KOPT-K1 (cell line): ENCODE measurements around the gene SRPK1.

Experiments used
- H3K27ac ChIP-seq: fragments of 200-600 bp; sonication (generic); 2 replicates; pipeline ENCODE4 v1.5.1; 2016; ENCODE audit warnings: antibody characterized with exemption, mild to moderate bottlenecking, low read depth, low read length; ENCODE audit not compliant: poor library complexity, severe bottlenecking
- H3K36me3 ChIP-seq: fragments of 200-600 bp; sonication (generic); 2 replicates; pipeline ENCODE4 v1.5.1; 2017; ENCODE audit warnings: antibody characterized with exemption, mild to moderate bottlenecking, low read length, moderate library complexity; ENCODE audit not compliant: insufficient read depth
- H3K9me3 ChIP-seq: fragments of 200-600 bp; sonication (generic); 2 replicates; pipeline ENCODE4 v1.5.1; 2017; ENCODE audit warnings: antibody characterized with exemption, low read length, mild to moderate bottlenecking; ENCODE audit not compliant: insufficient read depth, poor library complexity, severe bottlenecking

SRPK1 gene

DNA sequence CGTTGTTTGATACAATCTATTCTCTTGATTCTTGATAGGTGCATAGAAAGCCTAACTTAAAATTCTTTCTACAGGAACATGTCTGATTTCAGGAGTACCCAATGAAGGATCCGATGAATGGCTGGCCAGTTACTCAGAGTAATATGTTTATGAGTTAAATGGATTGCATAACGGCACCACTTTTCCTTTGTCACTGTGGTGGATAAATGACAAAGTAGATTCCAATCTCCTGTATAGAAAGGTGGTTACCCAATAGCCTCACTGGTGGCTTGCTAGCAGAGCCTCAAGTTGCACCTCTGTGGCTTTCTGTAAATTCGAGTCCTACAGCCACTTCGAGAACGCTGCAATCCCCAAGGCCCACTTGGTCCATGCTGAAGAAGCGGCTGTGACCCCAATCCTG is 87.4 kb downstream of the SRPK1 start:
- peaks cover 59% of the 10 kb centered on the region for H3K36me3 ChIP-seq
- no peaks in the 10 kb centered on the region for H3K9me3 ChIP-seq
- H3K27ac ChIP-seq: no peak overlapping the region

DNA sequence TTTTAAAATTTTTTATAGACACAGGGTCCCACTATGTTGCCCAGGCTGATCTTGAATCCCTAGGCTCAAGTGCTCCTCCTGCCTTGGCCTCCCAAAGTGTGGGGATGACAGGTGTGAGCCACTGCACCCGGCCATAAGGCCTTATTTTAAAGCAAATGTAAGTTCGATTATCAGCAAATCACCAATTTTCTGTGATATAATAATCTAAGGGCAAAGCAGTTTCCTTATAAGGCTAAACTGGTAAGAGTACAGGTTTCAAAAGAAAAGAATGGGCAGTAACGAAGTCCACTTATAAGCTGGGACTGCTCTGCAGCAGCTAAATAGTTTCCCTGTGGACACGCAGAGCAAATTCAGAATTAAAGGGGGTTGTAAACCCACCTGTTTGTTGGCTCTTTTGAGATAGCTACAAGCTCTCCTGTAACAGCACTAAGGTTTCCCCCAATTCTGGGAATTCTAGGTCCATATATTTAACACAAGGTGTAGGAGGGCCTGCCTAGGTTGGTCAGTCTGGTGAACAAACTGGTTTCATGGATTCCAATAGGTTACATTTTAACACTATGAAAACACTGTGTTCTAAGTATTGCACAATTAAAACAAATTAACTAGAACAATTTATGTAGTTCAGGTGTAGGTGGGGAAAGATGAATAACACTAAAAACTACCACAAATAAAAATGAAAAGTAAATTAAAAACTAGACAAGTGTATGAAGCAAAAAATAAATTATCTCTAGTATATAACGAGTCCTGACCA is 89.5 kb downstream of the SRPK1 start:
- Histone ChIP-seq H3K36me3 (peaks cover 39% of the 10 kb centered on the region), H3K9me3 (no peaks in the 10 kb centered on the region), H3K27ac (no peak overlapping the region)

DNA sequence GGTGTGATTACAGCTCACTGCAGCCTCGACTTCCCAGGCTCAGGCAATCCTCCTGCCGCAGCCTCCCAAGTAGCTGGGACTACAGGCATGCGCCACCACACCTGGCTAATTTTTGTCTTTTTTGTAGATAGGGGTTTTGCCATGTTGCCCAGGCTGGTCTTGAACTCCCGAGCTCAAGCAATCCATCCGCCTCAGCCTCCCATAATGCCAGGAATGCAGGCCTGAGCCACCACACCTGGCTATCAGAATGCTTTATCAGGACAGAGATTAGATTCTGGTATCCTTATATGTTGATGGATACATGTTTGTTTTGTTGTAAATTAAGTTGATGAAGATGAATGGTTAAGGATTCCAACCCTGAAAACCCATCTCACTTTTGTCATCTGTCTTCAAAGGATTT is 91.6 kb downstream of the SRPK1 start:
- Histone ChIP-seq H3K36me3 (peaks cover 18% of the 10 kb centered on the region), H3K9me3 (no peaks in the 10 kb centered on the region), H3K27ac (no peak overlapping the region)

DNA sequence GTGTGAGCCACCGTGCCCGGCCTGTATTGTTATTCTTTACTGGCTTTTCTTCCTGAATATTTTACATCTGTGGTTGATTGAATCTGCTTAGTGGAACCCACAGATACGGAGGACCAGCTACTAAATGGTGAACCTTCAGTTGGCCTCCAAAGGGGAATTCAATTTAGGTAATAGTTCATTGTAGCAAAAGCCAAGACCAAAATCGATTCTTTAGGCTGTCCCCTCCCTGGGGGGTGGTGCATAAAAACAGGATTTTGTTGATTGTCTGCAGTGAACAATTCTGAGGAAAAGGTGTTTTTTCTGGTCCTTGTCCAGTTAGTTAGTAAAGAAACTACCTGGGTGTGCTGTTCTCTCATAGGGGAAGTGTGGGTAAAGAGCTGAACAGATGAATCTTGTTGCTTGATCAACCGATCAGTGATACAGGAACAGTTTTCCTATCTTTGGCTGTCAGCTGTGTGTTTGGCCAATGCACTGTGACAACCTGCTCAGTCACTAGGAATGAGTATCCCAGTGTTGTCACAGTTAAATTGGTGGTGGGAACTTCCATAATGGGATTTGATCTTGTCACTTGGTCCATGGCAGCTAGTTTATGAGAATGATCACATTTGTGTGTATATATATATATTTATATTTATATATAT is 96.2 kb downstream of the SRPK1 start:
- no peaks in the 10 kb centered on the region for H3K36me3 ChIP-seq
- H3K27ac ChIP-seq: no peak overlapping the region
- no peaks in the 10 kb centered on the region for H3K9me3 ChIP-seq

DNA sequence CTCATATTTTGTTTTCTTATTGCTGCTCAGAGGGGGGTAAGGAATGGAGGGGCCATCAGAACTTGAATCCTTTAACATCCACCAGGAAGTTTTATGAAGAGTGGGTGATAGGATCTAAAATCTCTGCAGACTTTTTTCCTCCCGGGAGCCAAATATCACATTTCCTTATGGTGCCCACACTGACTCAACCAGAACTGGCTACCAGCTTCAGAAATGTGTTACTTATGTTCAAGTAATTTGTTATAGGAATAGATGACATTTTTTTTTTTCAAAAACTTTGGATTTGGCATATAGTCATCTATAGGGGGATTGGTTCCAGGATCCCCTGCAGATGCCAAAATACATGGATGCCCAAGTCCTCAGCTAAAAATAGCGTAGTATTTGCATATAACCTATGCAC is 97.3 kb downstream of the SRPK1 start:
- no peaks in the 10 kb centered on the region for H3K9me3 ChIP-seq
- no peak overlapping the region for H3K27ac ChIP-seq
- no peaks in the 10 kb centered on the region for H3K36me3 ChIP-seq

DNA sequence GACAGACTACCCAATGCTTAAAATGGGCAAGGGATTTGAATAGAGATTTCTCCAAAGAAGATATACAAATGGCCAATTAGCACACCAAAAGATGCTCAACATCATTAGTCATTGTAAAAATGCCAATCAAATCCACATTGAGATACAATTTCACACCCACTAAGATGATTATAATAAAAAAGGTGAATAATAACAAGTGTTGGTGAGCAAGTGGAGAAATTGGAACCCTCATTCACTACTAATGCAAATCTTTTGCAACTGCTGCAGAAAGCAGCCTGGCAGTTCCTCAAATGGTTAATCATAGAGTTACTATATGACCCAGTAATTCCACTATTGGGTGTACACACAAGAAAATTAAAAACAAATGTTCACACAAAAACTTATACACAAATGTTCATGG is 103.4 kb downstream of the SRPK1 start:
- Histone ChIP-seq H3K36me3 (no peaks in the 10 kb centered on the region), H3K9me3 (peaks cover 12% of the 10 kb centered on the region), H3K27ac (no peak overlapping the region)

DNA sequence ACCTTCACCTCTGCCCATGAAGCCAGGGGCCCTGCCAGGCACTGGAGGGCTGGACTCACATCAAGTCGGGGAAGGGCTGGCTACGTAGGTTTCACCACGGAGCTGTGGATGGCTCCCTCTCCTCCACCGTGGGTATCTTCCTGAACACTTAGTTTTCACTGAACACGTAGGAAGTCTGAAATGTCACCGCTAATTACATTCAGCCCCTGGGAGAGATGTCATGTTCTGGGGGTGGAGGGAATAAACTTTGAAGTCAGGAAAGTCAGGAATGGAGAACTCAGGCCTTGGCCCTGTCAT is 109.3 kb downstream of the SRPK1 start:
- Histone ChIP-seq H3K36me3 (no peaks in the 10 kb centered on the region), H3K27ac (no peak overlapping the region), H3K9me3 (no peaks in the 10 kb centered on the region)

DNA sequence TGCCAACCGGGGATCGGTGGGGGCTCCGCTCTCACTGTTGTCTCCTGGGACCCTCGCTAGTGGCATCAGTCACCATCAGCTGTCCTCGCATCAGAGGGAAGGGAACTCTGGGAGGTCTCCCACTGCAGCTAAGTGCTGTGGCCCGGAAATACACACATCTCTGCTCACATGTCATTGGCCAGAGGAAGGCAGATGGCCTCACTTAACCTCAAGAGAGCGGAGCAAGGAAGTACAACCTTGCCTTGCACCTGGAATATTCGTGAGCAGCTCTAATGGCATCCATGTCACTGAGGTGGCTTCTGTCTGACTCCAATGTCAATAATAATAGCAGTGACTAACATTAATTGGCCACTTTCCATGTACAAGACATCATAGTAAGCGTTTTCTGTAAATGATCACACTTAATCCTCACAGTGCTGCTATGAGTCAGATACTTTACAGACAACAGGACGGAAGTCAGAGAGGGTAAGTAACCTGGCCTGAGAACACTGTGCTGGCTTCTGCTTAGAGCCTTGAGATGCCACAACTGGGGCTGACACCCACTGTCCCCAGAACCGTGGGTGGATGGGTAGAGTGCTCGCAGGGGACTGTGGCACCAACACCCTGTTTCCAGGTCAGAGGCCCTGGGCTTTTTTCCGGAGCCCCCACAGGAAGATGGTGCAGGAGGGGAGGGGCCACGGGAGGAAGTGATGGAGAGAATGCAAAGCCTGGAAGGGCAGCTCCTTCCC is 109.8 kb downstream of the SRPK1 start:
- Histone ChIP-seq H3K36me3 (no peaks in the 10 kb centered on the region), H3K27ac (no peak overlapping the region), H3K9me3 (no peaks in the 10 kb centered on the region)

DNA sequence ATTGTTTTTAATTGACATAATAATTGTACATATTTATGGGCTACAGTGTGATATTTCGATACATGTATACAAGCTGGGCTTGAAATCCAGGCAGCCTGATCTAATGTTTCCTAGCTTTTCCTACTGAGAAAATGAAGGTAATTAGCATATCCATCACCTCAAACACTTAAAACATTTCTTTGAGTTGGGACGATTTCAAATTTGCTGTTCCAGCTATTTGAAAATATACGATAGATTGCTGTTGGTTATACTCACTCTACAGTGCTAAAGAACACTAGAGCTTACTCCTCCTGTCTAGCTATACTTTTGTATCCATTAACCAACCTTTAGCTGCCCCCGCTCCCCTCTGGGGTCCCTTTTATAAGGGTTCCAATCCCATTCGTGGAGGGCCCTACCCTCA is 111.1 kb downstream of the SRPK1 start:
- no peak overlapping the region for H3K27ac ChIP-seq
- no peaks in the 10 kb centered on the region for H3K9me3 ChIP-seq
- no peaks in the 10 kb centered on the region for H3K36me3 ChIP-seq

DNA sequence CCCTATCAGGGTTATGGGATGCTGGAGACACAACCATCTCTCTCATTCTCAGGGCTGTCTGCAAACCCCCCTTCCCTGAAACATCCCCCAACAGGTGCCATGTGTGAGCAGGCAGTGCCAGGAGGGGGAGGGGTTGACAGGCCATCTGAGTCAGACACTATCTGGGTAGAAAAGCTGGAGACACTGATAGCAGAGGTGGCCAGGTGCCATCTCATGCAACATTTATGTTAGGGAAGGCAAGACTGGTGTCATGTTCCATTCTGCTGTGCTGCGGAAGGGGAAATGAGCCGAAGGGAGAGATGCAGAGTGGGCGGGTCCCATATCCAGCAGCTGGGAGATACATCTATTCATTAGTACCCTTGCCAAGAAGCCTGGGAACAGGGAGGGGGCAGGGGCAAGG is 112.2 kb downstream of the SRPK1 start:
- no peaks in the 10 kb centered on the region for H3K9me3 ChIP-seq
- H3K36me3 ChIP-seq: no peaks in the 10 kb centered on the region
- H3K27ac ChIP-seq: no peak overlapping the region

DNA sequence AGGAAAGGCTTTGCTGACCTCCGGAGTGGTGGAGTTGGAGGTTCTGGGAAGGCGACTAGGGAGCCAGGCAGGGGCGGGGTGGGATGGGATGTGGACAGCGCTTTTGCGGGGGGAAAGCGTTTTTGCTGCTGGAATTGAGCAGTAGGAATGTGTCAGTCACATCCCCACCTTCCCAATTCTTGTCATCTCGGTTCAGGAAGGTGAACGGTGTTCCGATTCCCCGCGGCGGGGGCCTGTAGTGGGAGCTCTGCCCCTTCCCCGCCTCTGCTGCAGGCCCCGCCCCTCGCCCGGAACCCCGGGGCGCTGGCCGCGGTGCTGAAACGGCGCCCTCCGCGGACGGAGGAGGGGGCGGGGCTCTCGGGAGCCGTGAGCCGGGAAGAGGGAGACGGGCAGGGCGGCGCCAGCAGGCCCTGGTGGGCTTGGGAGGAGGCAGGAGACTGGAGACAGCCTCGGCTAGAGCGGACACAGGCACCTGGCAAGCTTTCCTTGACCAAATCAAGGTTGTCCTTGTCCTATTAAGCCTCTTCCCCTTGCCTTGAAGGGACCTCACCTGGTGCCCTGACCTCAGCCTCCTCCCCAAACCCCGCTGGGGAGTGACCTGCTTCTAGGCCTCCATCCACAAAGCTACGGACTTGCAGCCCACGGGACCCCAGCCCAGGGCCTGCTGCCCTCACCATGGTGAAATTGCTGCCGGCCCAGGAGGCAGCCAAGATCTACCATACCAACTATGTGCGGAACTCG is 115.7 kb downstream of the SRPK1 start, which contains the start of gene LHFPL5:
LHFPL5 (plus strand) TSS at position 357 of the 741 bp plus-strand sequence; CDS start at position 676, 319 bp downstream.
- Histone ChIP-seq H3K9me3 (no peaks in the 10 kb centered on the region), H3K36me3 (no peaks in the 10 kb centered on the region), H3K27ac (no peak within 1 kb of the TSS)

DNA sequence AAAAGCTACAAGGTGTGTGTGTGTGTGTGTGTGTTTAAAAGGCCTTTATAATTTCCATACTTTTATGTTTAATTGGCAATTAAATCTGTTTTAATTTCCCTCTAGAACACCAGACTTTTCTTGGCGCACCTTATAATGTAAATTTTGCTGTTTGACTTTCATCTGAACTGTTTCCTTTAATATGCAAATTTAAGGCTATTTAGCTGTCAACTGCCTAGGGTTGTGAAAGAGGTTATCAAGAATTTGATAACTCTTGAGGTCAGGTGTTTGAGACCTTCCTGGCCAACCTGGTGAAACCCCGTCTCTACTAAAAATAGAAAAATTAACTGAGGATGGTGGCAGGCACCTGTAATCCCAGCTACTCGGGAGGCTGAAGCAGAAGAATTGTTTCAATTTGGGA is 119.8 kb downstream of the SRPK1 start:
- Histone ChIP-seq H3K9me3 (no peaks in the 10 kb centered on the region), H3K36me3 (no peaks in the 10 kb centered on the region), H3K27ac (no peak overlapping the region)

DNA sequence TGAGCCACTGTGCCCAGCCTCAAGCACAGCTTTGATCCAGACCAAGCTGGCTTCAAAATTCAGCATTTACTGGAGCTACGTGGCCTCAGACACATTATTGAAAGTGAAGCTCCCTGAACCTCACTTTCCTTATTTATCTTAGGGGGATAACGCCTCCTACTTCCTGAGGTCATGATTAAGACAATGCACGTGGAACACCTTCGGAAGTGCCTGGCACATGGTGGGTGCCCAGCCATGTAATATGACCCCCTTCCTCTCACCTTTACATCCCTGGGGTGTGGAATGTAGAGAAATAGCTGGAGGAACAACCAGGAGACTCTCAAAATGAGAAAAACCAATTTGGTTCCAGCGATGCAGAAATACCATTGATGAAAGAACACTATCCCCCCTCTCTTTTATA is 122.2 kb downstream of the SRPK1 start:
- Histone ChIP-seq H3K27ac (no peak overlapping the region), H3K36me3 (no peaks in the 10 kb centered on the region), H3K9me3 (no peaks in the 10 kb centered on the region)

DNA sequence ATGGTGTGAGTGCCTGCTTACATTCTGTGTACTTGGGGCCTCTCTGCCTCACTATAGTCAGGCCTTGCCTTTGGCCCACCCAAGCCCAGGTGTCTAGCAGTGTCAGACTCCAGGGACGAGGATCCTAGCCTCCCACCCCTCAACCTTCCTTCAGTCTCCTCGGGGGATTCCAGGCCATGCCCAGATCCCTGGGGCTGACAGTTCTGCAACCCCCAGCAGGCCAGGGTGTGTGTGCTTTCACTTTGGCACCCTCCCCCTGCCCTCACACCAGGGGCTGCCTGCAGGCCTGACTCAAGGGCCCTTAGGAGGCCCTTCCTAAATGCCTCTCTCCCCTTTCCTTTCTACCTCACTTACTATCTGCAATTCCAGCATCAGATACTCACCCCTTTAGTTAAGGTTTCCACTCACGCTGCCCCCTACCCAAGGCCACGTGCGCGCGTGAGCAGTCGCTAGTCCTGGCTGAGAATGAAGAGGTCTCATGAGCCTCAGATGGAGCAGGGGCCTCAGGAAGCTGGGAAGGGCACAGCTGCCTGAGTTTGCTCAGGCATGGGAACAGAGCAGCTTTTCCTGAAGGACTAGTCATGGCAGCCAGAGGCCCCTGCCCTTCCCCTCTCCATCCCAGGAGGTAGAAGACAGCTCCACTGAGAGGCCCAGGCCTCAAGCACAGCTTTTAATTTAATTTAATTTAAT is 122.9 kb downstream of the SRPK1 start:
- no peaks in the 10 kb centered on the region for H3K9me3 ChIP-seq
- no peak overlapping the region for H3K27ac ChIP-seq
- no peaks in the 10 kb centered on the region for H3K36me3 ChIP-seq

DNA sequence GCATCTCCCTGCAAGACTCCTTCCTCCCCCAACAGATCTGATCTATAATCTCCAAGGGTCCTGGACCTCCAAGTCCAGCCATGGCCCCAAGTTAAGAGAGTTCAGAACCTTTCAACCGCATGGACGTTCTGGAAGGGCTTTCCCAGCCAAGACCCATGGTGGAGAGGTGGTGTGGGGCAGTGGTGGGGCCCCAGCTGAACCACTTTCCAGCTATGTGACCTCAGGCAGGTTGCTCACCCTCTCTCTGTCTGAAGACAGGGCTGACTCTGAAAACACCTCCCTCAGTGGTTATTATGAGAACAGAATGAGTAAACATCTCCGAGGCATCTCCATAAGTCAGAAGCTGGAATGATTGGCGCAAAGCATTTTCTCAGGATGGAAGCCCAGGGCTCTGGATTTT is 124.7 kb downstream of the SRPK1 start:
- Histone ChIP-seq H3K9me3 (no peaks in the 10 kb centered on the region), H3K36me3 (no peaks in the 10 kb centered on the region), H3K27ac (no peak overlapping the region)
